ENCODE results near the gene TMEM186.

DNA sequence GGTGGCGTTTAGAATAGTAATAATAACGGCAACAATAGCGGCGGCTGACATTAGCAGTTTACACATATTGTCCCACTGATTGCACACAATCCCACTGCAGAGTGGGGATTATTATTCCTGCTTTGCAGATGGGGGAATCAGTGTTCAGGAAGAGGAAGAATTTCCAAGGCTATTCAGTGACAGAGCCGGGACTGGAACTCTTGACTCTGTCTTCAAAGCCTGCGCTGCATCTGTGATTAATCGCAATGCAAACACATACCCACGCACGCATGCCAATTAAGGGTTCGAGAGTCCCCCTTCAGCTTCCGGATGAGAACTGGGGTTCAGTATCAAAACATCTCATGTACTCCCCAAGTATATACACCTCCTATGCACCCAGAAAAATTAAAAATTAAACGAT is 29.2 kb downstream of the TMEM186 start:
- TF ChIP-seq CTCF (IDR thresholded peaks at IDR 0.05) (no peak), POLR2A (IDR thresholded peaks at IDR 0.05) (no peak)
